Measurements from ENCODE around the gene FYB1.

Gene FYB1

DNA sequence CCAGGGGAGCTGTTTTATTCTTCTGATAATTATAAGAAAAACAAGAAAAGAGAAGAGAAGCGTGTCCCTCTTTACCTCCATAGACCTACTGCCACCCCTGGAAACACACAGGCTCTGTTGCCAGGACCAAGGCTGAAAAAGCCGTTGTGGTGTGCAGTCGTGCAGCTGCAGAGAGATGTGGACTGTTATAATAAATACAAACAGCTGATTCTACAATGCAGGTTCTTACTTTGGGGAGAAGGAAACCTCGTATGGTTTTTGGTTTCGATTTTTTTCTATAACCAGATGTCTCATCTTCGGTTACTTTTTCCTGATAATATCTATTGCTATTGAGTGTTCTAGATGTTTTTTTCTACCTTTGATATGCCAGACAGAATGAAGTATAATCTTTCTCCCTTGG is 28.1 kb downstream of the FYB1 start:
- Mint-ChIP-seq H3K27me3 (ENCODE audit: low read depth) (peaks cover 6% of the 10 kb centered on the region), H3K9me3 (no peaks in the 10 kb centered on the region), H3K4me3 (no peak overlapping the region), H3K4me1 (peaks cover 39% of the 10 kb centered on the region), H3K27ac (no peak overlapping the region), H3K36me3 (ENCODE audit: low read depth) (no peaks in the 10 kb centered on the region)
- TF ChIP-seq, protein P1, sequence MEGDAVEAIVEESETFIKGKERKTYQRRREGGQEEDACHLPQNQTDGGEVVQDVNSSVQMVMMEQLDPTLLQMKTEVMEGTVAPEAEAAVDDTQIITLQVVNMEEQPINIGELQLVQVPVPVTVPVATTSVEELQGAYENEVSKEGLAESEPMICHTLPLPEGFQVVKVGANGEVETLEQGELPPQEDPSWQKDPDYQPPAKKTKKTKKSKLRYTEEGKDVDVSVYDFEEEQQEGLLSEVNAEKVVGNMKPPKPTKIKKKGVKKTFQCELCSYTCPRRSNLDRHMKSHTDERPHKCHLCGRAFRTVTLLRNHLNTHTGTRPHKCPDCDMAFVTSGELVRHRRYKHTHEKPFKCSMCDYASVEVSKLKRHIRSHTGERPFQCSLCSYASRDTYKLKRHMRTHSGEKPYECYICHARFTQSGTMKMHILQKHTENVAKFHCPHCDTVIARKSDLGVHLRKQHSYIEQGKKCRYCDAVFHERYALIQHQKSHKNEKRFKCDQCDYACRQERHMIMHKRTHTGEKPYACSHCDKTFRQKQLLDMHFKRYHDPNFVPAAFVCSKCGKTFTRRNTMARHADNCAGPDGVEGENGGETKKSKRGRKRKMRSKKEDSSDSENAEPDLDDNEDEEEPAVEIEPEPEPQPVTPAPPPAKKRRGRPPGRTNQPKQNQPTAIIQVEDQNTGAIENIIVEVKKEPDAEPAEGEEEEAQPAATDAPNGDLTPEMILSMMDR (IDR thresholded peaks at IDR 0.05; ENCODE audit: unreplicated experiment in 3 of 3): no peak

DNA sequence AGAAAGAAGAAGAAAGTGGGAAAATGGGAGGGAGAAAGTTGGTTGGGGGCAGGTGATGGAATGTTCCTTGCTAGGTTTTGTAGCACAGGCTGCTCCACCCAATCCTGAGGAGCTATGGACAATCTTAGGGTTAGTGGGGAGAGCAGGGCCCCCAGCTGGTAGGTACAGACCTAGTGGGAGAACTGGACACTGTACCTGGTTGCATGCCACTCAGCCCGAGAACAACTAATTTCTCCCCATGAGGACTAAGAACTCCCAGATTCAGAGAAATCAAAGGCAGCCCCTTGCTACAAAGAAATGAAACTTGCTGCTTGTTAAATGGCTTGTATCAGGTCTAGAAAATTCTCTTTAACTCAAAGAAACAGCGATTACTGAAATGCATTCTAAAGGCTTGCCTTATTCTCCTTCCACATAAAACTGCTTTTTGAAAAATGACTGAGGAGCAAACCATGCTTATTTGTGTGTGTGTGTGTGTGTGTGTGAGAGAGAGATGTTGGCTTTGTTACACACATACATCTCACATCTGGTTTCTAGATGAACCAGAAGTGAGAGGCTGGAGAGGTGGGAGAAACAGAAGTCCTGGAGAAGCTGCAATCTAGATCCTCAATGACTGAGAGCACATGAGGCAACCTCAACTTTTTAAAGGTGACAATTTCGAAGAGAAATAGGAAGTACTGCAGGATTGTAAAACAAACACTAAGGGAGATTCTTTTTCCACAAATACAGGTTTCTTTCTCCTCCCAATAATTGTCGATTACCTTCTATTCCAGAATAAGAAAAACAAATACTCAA is 28.9 kb downstream of the FYB1 start:
- H3K9me3 Mint-ChIP-seq: no peaks in the 10 kb centered on the region
- H3K4me1 Mint-ChIP-seq: peaks cover 38% of the 10 kb centered on the region
- H3K27ac Mint-ChIP-seq: no peak overlapping the region
- peaks cover 6% of the 10 kb centered on the region for H3K27me3 Mint-ChIP-seq (ENCODE audit: low read depth)
- no peak overlapping the region for H3K4me3 Mint-ChIP-seq
- TF ChIP-seq, protein P1 (IDR thresholded peaks at IDR 0.05; ENCODE audit: unreplicated experiment in 3 of 3): no peak
- no peaks in the 10 kb centered on the region for H3K36me3 Mint-ChIP-seq (ENCODE audit: low read depth)

DNA sequence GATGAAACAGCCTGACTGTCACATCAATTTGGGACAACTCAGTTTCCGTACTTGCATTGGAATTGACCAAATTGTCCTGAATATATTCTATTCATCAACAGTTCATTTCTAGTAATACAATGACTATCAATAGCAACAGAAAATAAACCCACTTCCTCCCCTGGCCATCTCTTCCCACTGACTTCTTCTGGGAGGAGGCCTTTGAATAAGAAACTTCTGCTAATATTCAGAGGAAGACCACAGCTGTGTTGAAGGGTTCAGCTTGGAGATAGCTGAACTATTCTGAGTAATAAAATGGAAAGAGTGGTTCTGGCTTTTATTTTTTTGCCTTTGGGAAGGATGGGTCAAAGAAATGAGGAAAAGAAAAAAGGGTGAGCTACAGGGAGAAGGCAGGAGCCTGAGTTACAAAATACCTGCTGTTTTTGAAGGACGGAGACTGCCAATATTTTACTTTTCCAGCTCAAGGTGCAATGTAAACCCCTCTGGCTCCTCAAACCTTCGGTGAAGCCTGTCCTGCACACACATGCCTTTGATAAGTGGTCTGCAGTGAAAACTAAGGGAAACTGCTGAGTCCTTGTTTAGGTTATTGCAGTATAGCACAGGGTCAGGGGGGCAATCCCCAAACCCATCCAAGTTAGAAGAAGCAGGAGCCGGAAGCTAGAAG is 29.9 kb downstream of the FYB1 start:
- no peaks in the 10 kb centered on the region for H3K36me3 Mint-ChIP-seq (ENCODE audit: low read depth)

DNA sequence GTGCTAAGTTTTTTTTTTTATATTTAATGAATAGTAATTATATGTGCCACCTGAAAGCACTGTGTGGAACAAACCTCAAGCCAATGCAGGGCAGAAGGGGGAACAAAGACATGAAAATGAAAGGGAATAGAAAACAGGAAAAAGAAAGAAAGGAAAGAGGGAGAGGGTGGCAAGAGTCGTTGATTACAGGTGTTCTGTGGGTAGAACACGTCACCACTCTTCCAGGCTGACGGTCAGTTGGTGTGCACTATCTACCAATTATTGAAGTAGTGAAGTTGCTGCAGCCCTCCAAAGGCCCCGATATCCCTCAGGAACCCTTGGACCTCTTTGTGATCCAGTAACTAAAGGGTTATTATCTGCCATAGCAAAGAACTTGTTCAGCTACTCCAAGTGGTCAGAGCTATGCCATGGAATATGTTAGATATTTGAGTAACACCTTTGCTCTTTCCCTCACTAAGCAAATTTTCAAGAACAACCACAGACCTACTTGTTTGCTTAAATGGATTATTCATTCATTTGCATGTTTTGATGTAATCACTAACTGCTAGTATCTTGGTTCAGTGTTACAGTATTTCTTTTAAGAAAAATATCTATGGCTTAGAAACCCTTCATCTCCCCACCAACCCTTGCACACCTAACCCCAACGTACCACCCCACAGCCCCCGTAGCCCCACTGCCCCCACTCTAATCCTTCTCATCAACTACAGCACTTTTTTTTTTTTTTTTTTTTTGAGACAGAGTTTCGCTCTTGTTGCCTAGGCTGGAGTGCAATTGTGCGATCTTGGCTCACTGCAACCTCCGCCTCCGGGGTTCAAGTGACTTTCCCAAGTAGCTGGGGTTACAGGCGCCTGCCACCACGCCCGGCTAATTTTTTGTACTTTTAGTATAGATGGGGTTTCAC is 31.3 kb downstream of the FYB1 start:
- Mint-ChIP-seq H3K9me3 (no peaks in the 10 kb centered on the region), H3K27ac (no peak overlapping the region), H3K4me1 (peaks cover 16% of the 10 kb centered on the region), H3K36me3 (ENCODE audit: low read depth) (no peaks in the 10 kb centered on the region), H3K4me3 (no peak overlapping the region), H3K27me3 (ENCODE audit: low read depth) (peaks cover 6% of the 10 kb centered on the region)
- TF ChIP-seq, protein P1 (IDR thresholded peaks at IDR 0.05; ENCODE audit: unreplicated experiment in 3 of 3): no peak

More for the DNA sequence above, 29.9 kb downstream of the FYB1 start:
- no peak overlapping the region for H3K27ac Mint-ChIP-seq
- H3K4me3 Mint-ChIP-seq: no peak overlapping the region
- peaks cover 6% of the 10 kb centered on the region for H3K27me3 Mint-ChIP-seq (ENCODE audit: low read depth)
- TF ChIP-seq, protein P1 (IDR thresholded peaks at IDR 0.05; ENCODE audit: unreplicated experiment in 3 of 3): no peak
- no peaks in the 10 kb centered on the region for H3K9me3 Mint-ChIP-seq
- H3K4me1 Mint-ChIP-seq: peaks cover 27% of the 10 kb centered on the region

DNA sequence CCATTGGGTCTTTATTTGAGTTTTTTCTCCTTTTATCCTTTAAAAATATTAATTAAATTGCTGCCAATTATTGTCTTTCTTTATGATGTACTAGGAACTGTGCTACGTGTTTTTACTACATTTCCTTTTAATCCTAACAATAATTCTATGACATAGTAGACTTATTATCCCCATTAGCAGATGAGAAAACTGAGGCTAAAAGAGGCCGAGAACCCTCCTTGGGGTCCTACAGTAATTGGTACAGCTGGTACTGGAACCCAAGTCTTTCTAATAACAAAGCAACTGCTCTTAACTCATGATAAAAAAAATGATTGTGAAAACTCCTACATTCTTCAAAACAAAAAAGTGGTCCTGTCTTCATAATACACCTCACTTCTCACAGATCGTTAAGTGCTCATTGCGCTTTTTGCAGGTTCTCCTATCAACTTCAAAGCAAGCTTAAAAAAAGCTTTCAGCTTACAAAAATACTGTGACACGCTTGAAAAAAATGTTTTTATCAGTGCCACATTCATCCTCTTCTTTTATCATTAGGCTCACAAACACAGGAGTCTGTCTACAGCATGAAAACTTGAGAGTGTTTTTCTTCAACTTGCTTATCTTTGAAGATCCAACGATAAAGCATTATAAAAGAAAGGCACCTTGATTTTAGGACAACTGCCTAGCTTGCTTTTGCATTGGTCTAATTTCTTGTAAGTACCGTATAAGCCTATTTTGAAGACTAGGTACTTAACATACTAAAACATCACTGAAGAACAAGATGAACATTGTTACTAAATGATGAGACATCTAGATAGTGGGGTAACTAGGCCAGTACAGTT is 32.4 kb downstream of the FYB1 start:
- Mint-ChIP-seq H3K27me3 (ENCODE audit: low read depth) (peaks cover 6% of the 10 kb centered on the region), H3K4me3 (no peak overlapping the region), H3K4me1 (peaks cover 15% of the 10 kb centered on the region), H3K36me3 (ENCODE audit: low read depth) (no peaks in the 10 kb centered on the region), H3K27ac (no peak overlapping the region), H3K9me3 (no peaks in the 10 kb centered on the region)
- TF ChIP-seq, protein P1 (IDR thresholded peaks at IDR 0.05; ENCODE audit: unreplicated experiment in 3 of 3): no peak

Measured in nephron (organoid).